Transverse colon (tissue), 4 donors: ENCODE data around the gene RMDN3. TPM values are rescaled to one million over a fixed set of nuclear protein-coding genes. Genes with fewer than 3 reads are reported as not detected.

ENCODE experiments used
- DNase-seq: peaks from one replicate; pipeline ENCODE4 v3.0.0-alpha.2; 2019
- H3K27ac ChIP-seq, 4 donors: fragments of 200-600 bp; sonication (generic); 2 replicates each; pipeline ENCODE4 v1.5.1; 2016 to 2018; ENCODE audit warnings: inconsistent platforms in 4 of 4
- H3K27me3 ChIP-seq: fragments of 200-600 bp; sonication (generic); 2 replicates; pipeline ENCODE4 v1.5.1; 2017; ENCODE audit warnings: inconsistent platforms
- H3K36me3 ChIP-seq, 4 donors: fragments of 200-600 bp; sonication (generic); 2 replicates each; pipeline ENCODE4 v1.5.1; 2017 to 2019; ENCODE audit warnings: inconsistent platforms in 4 of 4
- H3K4me1 ChIP-seq, 4 donors: fragments of 200-600 bp; sonication (generic); 2 replicates each; pipeline ENCODE4 v1.5.1; 2017 to 2020; ENCODE audit warnings: inconsistent platforms in 4 of 4
- H3K4me3 ChIP-seq, 4 donors: fragments of 200-600 bp; sonication (generic); 1 replicate in 1 of 4; 2 replicates in 3 of 4; pipeline versions ENCODE4 v1.5.1 to v1.6.1; 2017 to 2019; ENCODE audit warnings: inconsistent platforms in 4 of 4
- H3K9me3 ChIP-seq, 2 donors: fragments of 200-600 bp; sonication (generic); 2 replicates each; pipeline ENCODE4 v1.5.1; 2017 to 2019; ENCODE audit warnings: inconsistent platforms in 2 of 2
- CTCF ChIP-seq, 5 experiments: fragments of 200-600 bp in 3 of 5; fragments of 450-650 bp in 2 of 5; sonication (generic) in 3 of 5; IDR thresholded peaks; 1 replicate in 2 of 5; 2 replicates in 3 of 5; pipeline ENCODE4 v1.5.1; 2016 to 2017; ENCODE audit warnings: antibody characterized with exemption in 5 of 5, inconsistent platforms in 3 of 5, mild to moderate bottlenecking in 2 of 5, moderate library complexity in 1 of 5
- EP300 ChIP-seq: sonication (generic); formaldehyde crosslinking; IDR thresholded peaks from one replicate; pipeline ENCODE4 v1.6.1; 2017; ENCODE audit warnings: antibody characterized with exemption, low read depth
- POLR2A ChIP-seq: fragments of 450-650 bp; IDR thresholded peaks from one replicate; pipeline ENCODE4 v1.6.1; 2016; ENCODE audit warnings: antibody characterized with exemption, mild to moderate bottlenecking, moderate library complexity
- POLR2AphosphoS5 ChIP-seq, 3 donors: sonication (generic); formaldehyde crosslinking; IDR thresholded peaks; one replicate each; pipeline ENCODE4 v1.6.1; 2016; ENCODE audit warnings: antibody characterized with exemption in 3 of 3
- WGBS, 2 donors: methylation state at CpG; one replicate each; pipeline ENCODE4 v1.1.5; 2018; ENCODE audit warnings: low coverage in 1 of 2; 5-methylcytosine and 5-hydroxymethylcytosine counted together
- in situ Hi-C, 4 donors: fragments of 200-750 bp; cut with MboI; loops; one replicate each; pipeline versions ENCODE4 v1.15.0 to v1.15.1; 2017; ENCODE audit warnings: low sequenced_read_pairs in 3 of 4, low pct_ligation_motif_present in 1 of 4, low pct_unique_long_range_greater_than_20kb in 1 of 4
- intact Hi-C: fragments of 100-400 bp; cut with DNase I; formaldehyde crosslinking; loops from one replicate; pipeline ENCODE4 v1.15.1; 2023; ENCODE audit warnings: low total_unique reads
- total RNA-seq, 4 donors: library from RNA; depleted of rRNA; stranded (reverse); fragments of >200 nt; gene quantifications; one replicate each; pipeline ENCODE4 v1.1.0, GENCODE V29; 2016

The RMDN3 gene
- total RNA-seq, 4 donors from 2014 or later, result 16.5 to 131 (median 32.7) TPM

- in situ Hi-C loops (no loop called here), intact Hi-C loops (no loop called here)
- Histone ChIP-seq H3K4me1 (peaks cover 0 to 3% (median 0%) of the 10 kb centered on the region in 4 donors), H3K9me3 (no peaks in the 10 kb centered on the region), H3K4me3 (no peak overlapping the region), H3K27me3 (no peaks in the 10 kb centered on the region), H3K27ac (no peak overlapping the region), H3K36me3 (peaks cover 0 to 39% (median 15%) of the 10 kb centered on the region in 4 donors)
- DNase-seq, result no peak
- WGBS, 2 donors, result 79% methylated on average over 5 of the region's 5 CpGs; no CpG with 5 or more reads in 1 of the 2 donors
- no peak for TF ChIP-seq POLR2A
- TF ChIP-seq CTCF (IDR thresholded peaks at IDR 0.05), result no peak
- TF ChIP-seq POLR2AphosphoS5 (IDR thresholded peaks at IDR 0.05), result no peak
- TF ChIP-seq EP300, result no peak
Observed at GRCh38 chr15:40744815-40745152, 10.3 kb downstream of the RMDN3 start.

- H3K36me3 ChIP-seq, result peaks cover 0 to 40% (median 17%) of the 10 kb centered on the region in 4 donors
- WGBS, 2 donors, result 60 to 72% methylated on average over 2 to 12 of the region's 12 CpGs
- TF ChIP-seq CTCF (IDR thresholded peaks at IDR 0.05), result no peak
- TF ChIP-seq POLR2AphosphoS5 (IDR thresholded peaks at IDR 0.05), result no peak
- TF ChIP-seq EP300, result no peak
- TF ChIP-seq POLR2A, result no peak
- in situ Hi-C loops (no loop called here), intact Hi-C loops (no loop called here)
- no peak overlapping the region for H3K4me3 ChIP-seq
- H3K9me3 ChIP-seq, result no peaks in the 10 kb centered on the region
- H3K27me3 ChIP-seq, result no peaks in the 10 kb centered on the region
- no peak for DNase-seq
- peaks cover 0 to 3% (median 0%) of the 10 kb centered on the region in 4 donors for H3K4me1 ChIP-seq
- H3K27ac ChIP-seq, result no peak overlapping the region
Observed at GRCh38 chr15:40743921-40744814, 10.9 kb downstream of the RMDN3 start.

DNA sequence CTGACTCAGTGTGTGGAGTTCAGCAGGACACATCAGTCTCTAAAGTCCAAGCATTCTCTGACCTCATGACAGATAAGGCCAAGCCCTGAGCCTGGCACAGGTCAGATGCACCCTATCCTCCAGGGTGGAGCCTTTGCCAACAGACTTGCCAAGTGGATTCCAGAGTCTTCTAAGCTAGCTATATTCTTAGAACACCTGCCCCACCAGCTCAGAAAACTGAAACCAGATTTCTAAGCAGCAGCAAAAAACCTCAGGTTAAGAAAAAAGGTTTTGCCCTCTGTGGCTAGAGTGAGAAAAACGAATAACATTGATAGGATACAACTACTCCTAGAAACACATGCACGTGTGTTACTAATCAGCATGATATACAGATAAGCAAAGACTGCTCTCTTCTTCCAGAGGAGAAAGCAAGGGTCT is 11.6 kb downstream of the RMDN3 start:
- Histone ChIP-seq H3K27me3 (no peaks in the 10 kb centered on the region), H3K4me1 (peaks cover 0 to 3% (median 0%) of the 10 kb centered on the region in 4 donors), H3K27ac (no peak overlapping the region), H3K4me3 (no peak overlapping the region), H3K36me3 (peaks cover 0 to 43% (median 18%) of the 10 kb centered on the region in 4 donors), H3K9me3 (no peaks in the 10 kb centered on the region)
- no peak for DNase-seq
- TF ChIP-seq CTCF (IDR thresholded peaks at IDR 0.05), result no peak
- TF ChIP-seq POLR2A, result no peak
- TF ChIP-seq EP300, result no peak
- no peak for TF ChIP-seq POLR2AphosphoS5 (IDR thresholded peaks at IDR 0.05)
- intact Hi-C loops, result no loop called here
- WGBS, 2 donors, result 74 to 100% methylated on average over 2 of the region's 2 CpGs
- in situ Hi-C loops, result no loop called here

GRCh38 chr15:40739854-40740253 is 15.2 kb downstream of the RMDN3 start:
- Histone ChIP-seq H3K27ac (no peak overlapping the region), H3K36me3 (peaks cover 0 to 67% (median 34%) of the 10 kb centered on the region in 4 donors), H3K4me1 (no peaks in the 10 kb centered on the region), H3K4me3 (no peak overlapping the region), H3K9me3 (no peaks in the 10 kb centered on the region), H3K27me3 (no peaks in the 10 kb centered on the region)
- in situ Hi-C loops (no loop called here), intact Hi-C loops (no loop called here)
- DNase-seq, result no peak
- TF ChIP-seq CTCF (IDR thresholded peaks at IDR 0.05) (no peak), EP300 (no peak), POLR2AphosphoS5 (IDR thresholded peaks at IDR 0.05) (no peak), POLR2A (no peak)
- 92% methylated on average over 2 of the region's 2 CpGs; no CpG with 5 or more reads in 1 of the 2 donors for WGBS, 2 donors
